ENCODE data around the gene SMARCA1.
A peak's percentile ranks its signal among the peaks of the same experiment; 100 is the strongest.

The SMARCA1 gene

DNA sequence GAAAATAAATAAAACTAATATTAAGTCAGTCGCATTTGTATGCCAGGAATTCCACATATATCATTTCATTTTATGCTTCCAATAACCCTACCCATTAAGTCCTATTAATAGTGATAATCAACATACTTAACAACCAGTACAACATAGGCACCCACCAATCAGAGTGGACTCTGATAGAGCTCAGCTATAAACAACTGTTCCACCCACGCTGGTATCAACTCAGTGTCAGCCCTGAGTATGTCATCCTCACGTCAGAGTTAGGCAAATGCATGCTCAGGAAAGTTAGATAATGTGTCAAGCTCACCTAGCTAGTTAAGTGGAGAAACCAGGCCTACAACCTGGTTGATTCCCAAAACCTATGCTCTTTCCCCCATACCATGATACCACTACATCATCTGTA, 89.3 kb downstream of the SMARCA1 start:
- FAIRE-seq (peak; percentile 68), DNase-seq (ENCODE audit: insufficient read length, low spot score) (no peak)

DNA sequence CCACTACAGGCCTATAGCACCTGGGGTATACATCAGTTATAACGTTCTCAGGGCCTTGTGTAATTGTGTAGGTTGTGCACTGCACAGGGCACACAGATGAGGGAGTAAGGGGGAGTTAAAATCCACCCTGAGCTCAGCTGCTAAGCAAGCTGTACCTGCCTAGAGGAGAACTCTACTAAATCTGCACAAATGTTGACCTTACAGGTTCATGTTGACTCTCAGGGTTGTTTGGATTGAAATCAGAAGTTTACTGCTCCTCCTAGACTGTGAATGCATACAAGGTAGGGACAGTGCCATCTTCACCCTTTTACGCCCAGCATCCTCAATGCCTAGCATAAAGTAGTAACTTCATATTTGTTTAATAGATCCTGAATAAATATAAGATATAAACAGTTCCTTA, 89.8 kb downstream of the SMARCA1 start:
- FAIRE-seq: no peak
- TF ChIP-seq, protein P1, sequence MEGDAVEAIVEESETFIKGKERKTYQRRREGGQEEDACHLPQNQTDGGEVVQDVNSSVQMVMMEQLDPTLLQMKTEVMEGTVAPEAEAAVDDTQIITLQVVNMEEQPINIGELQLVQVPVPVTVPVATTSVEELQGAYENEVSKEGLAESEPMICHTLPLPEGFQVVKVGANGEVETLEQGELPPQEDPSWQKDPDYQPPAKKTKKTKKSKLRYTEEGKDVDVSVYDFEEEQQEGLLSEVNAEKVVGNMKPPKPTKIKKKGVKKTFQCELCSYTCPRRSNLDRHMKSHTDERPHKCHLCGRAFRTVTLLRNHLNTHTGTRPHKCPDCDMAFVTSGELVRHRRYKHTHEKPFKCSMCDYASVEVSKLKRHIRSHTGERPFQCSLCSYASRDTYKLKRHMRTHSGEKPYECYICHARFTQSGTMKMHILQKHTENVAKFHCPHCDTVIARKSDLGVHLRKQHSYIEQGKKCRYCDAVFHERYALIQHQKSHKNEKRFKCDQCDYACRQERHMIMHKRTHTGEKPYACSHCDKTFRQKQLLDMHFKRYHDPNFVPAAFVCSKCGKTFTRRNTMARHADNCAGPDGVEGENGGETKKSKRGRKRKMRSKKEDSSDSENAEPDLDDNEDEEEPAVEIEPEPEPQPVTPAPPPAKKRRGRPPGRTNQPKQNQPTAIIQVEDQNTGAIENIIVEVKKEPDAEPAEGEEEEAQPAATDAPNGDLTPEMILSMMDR (IDR thresholded peaks at IDR 0.05; ENCODE audit: insufficient read depth, missing control alignments): no peak
- no peak for DNase-seq (ENCODE audit: insufficient read length, low spot score)

More for the DNA sequence above, 89.3 kb downstream of the SMARCA1 start:
- TF ChIP-seq, protein P1 (IDR thresholded peaks at IDR 0.05; ENCODE audit: insufficient read depth, missing control alignments): no peak

DNA sequence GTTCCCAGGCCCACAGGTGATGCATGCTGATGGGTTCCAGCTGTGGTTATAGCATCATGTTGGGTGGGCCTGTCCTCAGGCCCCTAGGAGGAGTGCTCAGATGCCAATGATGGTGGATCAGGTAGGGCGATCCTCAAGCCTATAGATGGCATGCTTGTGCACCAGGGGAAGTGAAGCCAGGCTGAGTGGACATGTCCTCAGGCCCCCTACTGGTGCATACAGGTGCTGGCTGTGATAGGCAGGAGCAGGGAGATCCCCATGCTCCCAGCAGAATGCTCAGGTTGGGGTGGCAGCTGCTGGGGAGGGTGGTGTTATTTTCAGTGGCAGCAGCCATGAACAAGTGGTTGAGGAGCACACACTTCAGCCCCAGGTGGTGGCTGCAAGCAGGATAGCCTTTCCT, 96.0 kb downstream of the SMARCA1 start:
- no peak for FAIRE-seq
- no peak for DNase-seq (ENCODE audit: insufficient read length, low spot score)
- TF ChIP-seq, protein P1 (IDR thresholded peaks at IDR 0.05; ENCODE audit: insufficient read depth, missing control alignments): no peak

DNA sequence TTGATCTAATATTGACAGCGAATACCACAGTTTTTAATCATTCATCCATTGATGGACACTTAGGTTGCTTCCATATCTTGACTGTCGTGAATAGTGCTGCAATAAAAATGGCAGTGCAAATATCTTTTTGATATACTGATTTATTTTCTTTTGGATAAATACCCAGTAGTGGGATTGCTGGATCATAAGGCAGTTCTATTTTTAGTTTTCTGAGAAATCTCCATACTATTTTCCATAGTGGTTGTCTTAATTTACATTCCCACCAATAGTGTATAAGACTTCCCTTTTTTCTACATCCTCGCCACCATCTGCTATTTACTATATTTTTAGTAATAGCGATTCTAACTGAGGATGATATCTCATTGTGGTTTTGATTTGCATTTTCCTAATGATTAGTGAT, 100.1 kb downstream of the SMARCA1 start:
- FAIRE-seq (no peak), DNase-seq (ENCODE audit: insufficient read length, low spot score) (no peak)
- TF ChIP-seq, protein P1 (IDR thresholded peaks at IDR 0.05; ENCODE audit: insufficient read depth, missing control alignments): no peak

DNA sequence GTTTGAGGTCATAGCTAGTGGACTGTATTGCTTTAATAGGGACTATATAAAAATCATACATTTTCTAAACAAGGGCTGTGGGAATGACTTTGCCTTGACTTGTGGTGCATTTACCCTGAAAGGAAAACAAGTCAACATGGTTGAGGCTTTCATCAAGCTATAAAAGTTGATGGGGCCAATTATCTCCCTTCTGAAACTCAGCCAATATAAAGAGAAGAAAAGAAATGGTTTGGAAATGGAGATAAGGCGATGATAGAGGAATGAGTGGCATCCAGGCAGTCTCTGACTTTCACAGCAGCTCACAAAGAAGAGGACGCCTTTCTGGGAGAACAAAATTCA, 118.7 kb downstream of the SMARCA1 start:
- TF ChIP-seq, protein P1 (IDR thresholded peaks at IDR 0.05; ENCODE audit: insufficient read depth, missing control alignments): no peak
- DNase-seq (ENCODE audit: insufficient read length, low spot score) (no peak), FAIRE-seq (no peak)

DNA sequence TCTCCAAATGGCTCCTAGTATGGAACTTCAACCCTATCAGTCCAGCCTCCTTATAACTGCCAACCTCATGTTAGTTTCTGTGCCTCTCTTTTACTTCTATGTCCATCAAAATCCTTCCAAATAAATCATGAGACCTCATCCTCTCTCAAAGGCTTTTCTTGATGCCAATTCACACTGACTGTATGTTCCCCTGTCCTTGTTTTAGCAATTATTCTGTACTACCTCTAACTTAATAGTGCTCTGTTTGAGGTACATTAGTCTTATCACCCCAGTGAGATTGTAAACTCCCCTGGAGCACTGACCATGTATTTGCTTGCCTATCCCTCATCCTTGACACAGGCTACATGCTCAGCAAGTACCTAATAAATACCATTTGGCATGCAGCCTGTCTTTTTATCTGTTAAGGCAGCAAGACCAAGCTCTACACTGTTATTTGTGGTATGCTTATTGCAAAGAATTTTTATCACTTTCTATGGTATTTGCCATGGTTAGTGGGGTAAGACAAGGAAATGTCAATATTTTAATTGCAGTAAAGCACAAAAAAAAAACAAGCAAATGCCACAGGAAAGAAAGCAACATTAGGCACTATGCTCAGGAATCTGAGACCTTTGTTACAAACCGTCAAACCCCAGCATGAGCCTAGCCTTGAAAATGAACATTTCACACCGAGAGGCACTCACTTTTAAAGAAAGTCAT, 119.2 kb downstream of the SMARCA1 start:
- DNase-seq (ENCODE audit: insufficient read length, low spot score) (no peak), FAIRE-seq (no peak)
- TF ChIP-seq, protein P1 (IDR thresholded peaks at IDR 0.05; ENCODE audit: insufficient read depth, missing control alignments): no peak

All from D721Med (cell line).